ENCODE results near the gene PMEL.
"Not testable (repeated sequence)": the region's sequence is repeated elsewhere in the genome, so short reads cannot be mapped to it uniquely, and the experiment has no call there.

Gene PMEL

DNA sequence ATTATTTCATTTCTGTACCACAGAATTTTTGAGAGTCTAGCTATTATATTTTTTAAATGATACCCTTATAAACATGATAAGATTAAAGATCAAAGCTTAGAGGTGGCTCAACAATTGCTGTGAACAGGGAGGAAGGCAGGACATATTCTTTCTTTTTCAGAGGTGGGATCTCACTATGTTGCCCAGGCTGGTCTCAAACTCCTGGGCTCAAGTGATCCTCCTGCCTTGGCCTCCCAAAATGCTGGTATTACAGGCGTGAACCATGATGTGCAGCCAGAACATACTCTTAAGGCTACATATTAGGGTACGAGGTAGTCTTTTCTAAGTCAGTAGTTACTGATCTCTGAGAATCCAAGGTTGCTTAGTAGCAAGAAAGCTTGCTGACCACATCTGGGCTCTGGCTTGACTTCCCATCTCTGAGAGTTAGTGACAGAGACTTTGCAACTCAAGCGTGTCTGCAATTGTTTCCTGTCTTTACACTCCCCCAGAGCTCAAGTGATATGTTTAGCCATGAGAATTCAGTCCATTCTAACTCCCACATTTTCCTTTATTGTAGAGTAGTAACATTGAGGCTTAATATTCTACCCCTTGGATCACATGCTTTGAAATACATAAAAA lies 16.6 kb upstream of the PMEL start:
- no peak for DNase-seq

DNA sequence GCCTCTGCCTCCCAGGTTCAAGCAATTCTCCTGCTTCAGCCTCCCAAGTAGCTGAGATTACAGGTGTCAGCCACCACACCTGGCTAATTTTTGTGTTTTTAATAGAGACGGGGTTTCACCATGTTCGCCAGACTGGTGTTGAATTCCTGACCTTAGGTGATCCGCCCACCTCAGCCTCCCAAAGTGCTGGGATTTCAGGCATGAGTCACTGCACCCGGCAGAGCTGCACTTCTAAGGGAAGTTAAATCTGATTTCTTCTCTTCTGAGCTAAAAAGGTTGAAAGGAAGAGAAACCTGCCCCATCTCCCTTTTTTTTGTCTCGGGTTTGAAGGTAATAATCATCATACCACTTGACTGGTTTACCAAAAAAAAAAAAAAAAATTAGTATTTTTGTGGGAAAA lies 16.0 kb upstream of the PMEL start:
- not testable (repeated sequence) for DNase-seq

DNA sequence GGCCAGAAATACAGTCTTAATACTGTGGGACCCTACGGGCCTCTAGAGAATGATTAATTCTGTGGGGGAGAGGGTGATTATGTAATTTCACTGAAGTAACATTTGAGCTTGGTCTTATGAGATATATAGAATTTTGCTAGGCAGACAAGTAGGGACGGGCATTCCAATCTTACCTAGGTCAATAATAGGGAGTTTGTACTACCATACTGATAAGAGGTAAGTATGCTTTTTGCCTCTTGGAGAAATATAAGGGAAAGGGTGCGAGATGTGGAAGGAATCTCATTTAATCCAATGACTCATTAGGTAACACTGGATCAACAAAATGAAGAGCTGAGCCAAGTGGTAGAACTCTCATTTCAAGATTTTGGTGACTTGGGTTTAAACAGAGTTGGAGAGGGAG lies 13.2 kb upstream of the PMEL start:
- DNase-seq, result no peak

DNA sequence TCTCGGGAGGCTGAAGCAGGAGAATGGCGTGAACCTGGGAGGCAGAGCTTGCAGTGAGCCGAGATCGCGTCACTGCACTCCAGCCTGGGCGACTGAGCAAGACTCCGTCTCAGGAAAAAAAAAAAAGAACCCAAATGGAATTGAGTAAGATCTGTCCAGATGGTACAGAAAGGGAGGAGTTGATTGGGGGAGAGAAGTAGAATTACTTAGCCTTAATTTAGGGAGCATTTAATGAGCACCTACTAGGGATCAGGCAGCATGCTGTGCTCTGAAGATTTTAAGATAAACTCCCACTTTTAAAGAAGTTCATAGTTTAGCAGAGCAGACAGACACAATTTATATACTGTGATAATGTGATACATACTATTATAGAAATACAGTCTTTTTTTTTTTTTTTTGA lies 12.6 kb upstream of the PMEL start:
- DNase-seq, result no peak

DNA sequence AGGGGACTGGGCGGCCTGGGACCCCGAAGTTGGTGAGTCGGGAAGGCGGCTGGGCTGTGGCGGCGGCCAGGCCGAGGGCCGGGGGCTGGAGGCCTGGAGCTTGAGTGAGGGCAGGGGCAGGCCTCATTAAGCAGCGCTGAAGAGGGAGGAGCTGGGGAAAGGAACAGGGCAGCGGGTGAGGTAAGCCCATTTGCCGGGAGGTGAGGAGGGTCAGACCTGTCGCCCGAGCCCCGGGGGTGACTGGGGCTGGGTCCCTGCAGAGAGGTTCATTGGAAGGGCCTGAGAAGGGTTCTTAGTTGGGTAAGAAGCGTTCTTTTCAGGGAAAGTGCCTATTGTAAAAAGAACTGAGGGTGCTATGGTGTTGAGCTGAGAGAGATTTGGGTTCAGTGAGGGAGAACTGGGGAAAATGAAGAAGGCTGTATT lies 8.5 kb upstream of the PMEL start:
- peak; percentile 20 to 23 for DNase-seq

DNA sequence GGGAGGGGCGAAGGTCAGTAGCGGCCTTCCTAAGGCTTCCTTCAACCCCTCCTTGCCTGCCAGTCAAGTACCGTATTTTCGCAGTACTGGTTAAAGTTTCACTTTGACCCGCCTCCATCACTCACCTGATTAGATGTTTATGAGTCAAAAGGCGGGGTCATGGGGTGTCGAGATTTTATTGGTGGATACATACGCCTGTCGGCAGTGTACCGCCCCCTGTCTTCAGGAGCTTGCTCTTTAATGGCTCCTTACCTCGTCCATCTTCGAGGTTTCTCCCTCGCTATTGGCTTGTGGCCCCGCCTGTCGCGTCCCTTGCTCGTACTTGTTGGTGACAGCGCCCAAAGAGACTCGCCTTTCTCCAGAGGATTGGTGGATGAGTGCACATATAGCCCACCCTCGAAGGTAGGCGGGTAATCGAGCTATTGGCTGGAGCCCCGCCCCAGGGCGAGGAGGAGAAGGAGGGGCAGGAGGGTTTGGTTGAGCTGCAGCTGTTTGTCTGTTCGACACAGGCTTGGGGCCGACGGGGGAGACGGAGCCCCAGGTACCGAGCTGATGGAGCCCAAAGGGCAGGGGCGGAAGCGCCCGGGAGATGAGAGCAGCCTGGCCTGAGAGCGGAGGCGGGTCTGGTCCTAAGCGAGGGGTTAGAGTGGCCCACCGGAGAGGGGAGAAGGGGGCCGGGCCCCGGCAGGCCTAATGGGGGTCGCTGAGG lies 7.9 kb upstream of the PMEL start, which contains the start of gene RAB5B:
Gene RAB5B (plus strand): TSS at position 480 of the 709 bp plus-strand sequence. CDS start 12,883 bp downstream, outside the sequence.
- DNase-seq, result peak; percentile 89 to 95

DNA sequence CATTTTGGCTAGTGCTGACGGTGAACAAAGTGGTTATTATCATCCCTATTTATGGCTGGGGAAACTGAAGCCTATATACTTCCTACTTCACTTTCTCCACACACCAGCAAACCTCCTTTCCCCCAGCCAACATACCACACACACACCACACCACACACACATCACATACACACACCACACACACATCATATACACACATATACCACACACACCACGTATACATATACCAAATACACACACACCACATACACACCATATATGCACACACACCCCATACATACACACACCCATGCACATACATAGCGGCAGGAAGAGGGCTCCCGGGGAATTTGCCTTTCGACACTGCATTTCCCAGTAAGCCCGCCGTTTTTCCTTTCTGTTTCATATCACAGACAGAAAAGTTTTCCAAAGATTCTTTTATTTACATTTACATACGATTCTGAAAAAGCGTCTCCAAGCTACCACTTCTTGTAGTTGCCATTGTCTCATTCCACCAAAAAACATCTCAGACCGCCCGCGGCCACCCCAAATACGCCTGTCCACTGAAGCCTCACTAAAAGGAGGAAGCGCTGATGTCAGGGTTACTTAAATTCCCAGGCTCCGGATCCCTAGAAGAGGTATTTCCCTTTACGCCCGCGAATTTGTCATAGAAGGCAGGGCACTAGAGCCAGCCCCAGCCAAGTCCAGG lies 7.2 kb upstream of the PMEL start:
- DNase-seq, result no peak

DNA sequence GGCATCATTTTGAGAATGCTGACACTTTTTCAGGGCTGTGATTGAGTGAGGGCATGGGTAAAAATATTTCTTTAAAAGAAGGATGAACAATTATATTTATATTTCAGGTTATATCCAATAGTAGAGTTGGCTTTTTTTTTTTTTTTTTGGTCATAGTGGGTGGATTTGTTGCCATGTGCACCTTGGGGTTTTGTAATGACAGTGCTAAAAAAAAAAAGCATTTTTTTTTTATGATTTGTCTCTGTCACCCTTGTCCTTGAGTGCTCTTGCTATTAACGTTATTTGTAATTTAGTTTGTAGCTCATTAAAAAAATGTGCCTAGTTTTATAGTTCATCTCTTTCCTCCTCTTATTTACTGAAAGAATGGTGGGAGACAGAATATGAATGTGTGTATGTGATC lies 6.6 kb upstream of the PMEL start:
- DNase-seq, result no peak

DNA sequence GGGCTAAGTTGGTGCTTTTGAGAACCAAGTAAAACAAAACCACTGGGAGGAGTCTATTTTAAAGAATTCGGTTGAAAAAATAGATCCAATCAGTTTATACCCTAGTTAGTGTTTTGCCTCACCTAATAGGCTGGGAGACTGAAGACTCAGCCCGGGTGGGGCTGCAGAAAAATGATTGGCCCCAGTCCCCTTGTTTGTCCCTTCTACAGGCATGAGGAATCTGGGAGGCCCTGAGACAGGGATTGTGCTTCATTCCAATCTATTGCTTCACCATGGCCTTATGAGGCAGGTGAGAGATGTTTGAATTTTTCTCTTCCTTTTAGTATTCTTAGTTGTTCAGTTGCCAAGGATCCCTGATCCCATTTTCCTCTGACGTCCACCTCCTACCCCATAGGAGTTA lies 6.2 kb upstream of the PMEL start:
- DNase-seq, result no peak

DNA sequence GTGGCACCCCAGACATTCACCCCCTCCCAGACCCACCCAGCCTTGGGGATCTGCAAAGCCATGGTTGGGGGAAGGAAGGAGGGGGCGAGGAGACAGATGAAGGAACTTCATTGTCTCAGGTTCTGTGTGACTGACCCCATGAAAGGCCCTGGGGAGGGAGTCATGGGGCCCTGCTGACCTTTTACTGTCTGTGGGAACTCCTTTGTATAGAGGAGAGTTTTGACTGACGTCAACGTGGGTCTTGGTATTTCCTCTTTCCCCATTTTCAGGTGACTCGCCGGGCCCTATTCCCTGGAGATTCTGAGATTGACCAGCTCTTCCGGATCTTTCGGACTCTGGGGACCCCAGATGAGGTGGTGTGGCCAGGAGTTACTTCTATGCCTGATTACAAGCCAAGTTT lies 4.9 kb upstream of the PMEL start:
- no peak for DNase-seq

DNA sequence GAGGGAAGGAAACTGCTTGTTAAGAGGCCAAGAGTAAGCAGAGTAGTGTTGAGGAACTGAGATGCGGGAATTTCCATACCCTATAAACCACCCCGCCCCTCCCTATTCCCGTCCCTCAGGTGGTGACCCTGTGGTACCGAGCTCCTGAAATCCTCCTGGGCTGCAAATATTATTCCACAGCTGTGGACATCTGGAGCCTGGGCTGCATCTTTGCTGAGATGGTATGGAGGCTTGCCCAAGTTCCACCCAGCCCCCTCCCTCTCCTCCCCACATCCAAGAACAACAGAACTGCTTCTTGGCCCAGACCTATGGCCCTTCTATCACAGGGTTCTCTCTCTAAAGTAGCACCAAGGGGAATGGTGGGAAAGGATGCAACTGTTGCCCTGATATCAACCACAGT lies 3.5 kb upstream of the PMEL start:
- no peak for DNase-seq

DNA sequence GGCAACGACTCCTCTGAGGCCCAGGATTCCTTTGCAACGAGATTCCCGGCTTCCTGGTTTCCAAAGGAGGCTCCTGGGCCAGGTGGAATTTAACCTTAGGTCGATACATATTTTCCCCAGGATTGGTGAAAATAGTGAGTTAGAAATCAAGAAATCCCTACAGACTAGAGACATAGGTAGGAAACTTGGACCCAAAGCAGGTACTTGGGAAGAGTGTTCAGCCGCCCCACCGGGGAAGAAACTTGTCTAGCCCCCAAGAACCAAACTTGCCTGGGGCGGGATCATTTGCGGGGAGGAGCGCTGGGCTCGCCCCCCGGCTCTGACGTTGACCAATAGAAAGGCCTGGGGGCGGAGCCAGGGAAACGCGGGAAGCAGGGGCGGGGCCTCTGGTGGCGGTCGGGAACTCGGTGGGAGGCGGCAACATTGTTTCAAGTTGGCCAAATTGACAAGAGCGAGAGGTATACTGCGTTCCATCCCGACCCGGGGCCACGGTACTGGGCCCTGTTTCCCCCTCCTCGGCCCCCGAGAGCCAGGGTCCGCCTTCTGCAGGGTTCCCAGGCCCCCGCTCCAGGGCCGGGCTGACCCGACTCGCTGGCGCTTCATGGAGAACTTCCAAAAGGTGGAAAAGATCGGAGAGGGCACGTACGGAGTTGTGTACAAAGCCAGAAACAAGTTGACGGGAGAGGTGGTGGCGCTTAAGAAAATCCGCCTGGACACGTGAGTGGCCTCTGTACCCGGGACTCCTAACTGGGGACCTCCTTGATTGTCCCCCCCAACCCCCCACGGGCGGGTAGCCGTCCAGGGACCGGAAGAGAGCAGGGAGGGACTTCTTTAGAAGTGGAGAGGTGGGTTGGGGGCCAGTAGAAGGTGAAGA lies 803 bp upstream of the PMEL start, which contains the start of gene CDK2:
Gene CDK2 (plus strand): TSS at position 423 of the 874 bp plus-strand sequence. CDS start 179 bp downstream, at position 602.
- DNase-seq, result peak; percentile 92 to 94

DNA sequence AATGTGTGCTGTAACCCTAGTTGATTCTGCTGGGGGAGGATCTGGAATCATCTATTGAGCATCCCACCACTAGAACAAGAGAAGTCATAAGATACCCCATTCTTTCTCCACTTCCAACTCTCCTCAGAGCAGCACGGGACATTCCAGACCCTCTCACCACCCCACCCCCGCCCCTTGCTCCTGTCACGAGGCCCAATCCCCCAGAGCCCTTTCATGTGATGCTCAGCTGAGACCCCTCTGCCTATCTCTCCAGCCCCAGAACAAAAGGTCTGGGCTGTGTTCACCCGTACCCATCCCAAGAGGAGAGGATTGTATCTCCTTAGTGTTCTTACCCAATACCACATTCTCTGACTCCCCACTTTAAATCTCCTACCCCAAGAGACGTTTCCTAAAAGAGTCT lies 602 bp downstream of the PMEL start:
- DNase-seq, result no peak

DNA sequence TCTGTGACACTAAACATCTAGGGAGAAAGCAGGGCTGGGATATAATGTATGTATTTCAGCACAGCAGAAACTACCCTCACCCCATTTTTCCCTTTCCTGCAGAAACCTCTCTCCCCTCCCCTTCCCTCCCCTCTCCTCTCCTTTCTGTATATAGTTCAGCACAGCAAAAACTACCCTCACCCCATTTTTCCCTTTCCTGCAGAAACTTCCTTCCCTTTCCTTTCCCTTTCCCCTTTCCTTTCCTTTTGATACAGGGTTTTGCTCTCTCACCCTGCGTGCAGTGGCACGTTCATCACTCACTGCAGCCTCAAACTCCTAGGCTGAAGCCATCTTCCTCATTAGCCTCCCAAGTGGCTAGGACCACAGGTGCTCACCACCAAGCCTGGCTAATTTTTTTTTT lies 2.1 kb downstream of the PMEL start:
- DNase-seq, result no peak

DNA sequence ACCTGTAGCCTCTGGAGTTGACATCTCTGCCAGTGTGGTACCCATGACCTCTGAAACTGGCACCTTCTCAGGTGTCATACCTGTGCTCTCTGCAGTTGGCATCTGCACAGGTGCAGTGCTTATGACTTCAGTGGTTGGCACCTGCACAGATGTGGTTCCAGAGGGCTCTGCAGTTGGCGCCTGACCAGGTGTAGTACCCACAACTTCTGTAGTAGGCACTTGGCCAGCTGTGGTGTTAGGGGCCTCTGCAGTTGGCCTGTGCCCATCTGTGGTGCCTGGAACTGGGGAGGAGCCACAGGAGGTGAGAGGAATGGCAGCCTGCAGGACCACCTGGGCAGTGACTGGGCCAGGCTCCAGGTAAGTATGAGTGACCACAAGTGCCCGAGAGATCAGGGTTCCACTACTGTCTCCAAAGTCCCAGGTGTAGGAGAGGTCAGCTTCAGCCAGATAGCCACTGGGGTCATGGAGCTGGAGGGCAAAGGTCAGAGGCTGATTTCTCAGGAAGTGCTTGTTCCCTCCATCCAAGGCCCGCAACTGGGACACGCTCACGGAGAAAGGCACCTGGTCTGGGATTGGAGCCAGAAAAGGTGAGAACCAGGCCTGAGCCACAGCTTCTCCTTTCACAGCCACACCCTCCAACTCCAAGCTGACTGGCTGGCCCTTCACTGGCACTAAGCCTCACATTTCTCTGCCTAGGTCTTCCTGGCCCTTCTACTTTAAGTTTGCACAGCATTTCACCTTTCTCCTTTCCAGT lies 8.6 kb downstream of the PMEL start:
- no peak for DNase-seq

DNA sequence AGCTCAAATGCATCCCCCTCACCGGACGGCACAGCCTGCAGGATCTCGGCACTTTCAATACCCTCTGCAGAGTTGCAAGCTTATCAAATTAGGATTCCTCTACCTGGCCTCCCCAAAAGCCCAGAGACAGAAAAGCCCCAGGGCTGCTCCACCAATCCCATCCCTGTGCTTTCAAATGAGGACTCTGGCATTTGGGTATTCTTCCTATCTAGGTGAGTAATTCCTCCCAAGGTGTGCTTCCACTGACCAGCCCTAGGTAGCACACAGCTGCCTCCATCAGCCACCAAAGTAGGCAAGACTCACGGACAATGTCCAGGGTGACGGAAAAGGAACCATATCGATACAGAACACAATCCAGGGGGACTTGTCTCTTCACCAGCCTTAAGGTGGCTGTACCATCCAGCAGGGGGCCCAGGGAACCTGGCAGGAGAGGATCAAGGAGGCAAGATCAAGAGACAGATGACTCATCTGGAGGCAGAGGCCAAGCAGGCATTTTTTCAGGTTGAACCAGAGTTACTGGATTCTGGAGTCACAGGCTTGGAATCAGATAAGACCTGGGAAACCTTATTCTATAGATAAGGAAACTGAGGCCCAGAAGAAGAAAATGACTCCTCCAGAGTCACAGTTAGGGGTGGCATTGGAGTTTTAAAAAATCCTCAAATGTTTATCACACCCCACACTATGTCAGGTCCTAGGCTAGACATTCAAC lies 9.9 kb downstream of the PMEL start:
- peak in 1 of 2 donors; percentile 42 for DNase-seq

DNA sequence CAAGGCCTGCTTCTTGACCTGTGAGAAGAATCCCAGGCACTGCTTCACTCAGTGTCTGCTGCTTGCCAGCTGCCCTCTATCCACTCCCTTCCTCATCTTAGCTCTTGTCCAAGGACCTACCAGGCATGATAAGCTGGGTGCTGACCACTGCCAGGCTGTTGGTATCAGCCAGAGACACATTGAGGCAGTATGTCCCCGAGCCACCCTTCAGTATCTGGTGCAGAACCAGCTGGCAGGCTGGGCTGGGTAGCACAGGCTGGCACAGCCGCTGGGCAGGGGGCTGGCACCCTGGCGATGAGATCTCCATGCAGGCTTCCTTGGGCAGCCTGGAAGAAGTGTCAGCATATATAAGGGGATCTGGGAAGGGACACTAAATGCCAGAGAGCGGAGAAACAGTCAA lies 10.5 kb downstream of the PMEL start:
- no peak for DNase-seq

DNA sequence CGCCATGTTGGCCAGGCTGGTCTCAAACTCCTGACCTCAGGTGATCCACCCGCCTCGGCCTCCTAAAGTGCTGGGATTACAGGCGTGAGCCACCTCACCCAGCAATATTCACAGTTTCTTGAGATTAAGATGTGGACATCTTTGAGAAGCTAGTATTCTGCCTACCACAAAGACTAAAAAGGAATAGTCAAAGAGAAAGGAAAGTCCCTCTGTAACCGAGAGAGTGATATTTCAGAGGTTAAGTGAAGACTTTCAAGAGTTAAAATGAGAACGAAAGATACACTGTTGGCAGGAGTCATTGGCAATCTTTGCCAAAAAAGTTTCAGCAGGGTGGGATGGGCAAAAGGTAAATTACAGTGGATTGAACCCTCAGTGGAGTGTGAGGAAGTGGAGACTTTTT lies 19.3 kb downstream of the PMEL start:
- DNase-seq, result no peak

DNA sequence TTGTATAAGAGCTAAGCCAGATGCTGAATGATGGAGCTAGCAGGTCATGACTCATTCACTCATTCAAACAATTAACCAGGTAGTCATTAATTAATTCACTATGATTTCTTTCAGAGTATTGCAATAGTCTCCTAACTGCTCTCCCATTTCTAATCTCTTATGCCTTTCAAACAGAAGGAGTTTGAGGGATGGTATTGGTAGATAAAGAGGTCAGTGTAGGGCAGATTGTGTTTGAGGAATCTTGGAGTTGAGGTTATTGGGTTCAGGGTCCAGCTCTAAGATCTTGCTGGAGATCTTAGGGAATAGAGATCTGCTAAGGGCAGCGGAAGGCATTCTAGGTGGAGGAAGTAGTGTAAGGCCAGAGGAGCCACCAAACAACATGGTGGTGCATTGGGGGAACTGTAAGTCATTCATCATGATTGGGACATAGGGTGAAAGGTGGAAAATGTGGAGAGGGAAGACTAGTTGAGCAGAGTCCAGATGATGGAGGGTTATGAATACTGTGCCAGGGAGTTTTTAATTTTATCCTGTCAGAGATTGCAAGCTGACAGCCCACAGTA lies 23.2 kb downstream of the PMEL start:
- no peak for DNase-seq

DNA sequence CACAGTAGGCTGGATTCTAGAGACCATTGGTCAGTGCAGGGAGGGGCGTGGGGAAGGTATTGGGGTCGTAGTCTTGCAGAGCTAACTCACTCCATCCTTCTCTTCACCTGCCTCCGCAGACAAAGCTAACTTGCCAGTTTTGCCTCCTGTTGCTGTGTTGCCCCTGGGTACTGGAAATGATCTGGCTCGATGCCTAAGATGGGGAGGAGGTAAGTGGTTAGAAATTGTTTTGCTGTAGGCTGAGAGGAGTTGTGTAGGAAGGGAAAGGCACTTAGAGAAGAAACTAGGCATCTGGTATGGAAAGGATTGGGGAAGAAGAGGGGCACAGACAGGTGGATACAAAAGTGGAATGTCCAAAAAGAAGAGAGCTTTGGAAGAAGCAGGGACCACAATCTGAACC lies 23.8 kb downstream of the PMEL start:
- DNase-seq, result no peak

DNA sequence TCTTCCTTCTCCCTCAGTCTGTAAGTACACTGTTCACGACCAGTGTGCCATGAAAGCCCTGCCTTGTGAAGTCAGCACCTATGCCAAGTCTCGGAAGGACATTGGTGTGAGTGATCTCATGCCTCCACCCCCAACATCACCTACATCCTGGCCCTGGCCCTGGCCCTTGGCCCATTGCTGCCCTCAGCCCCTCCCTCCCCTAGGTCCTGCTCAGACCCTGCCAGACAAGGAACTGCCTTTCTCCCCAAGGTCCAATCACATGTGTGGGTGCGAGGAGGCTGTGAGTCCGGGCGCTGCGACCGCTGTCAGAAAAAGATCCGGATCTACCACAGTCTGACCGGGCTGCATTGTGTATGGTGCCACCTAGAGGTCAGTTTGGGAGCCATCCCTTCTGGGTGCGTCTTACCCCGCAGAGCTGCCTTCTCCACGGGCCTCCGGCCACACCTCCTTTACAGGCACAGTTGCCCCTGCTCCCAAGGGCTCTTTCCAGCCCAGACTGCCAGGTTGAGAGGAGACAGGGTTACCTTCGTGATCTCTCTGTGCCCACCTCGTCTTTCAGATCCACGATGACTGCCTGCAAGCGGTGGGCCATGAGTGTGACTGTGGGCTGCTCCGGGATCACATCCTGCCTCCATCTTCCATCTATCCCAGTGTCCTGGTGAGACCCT lies 25.6 kb downstream of the PMEL start:
- peak; percentile 79 to 80 for DNase-seq

Measured in stimulated activated CD4-positive, alpha-beta T cell treated with anti-CD3 and anti-CD28 coated beads, Interleukin-2, amount 100 ng/mL, for 48 hours (primary cell).